COR-L47 (cell line): ENCODE data around the gene KCNQ2.

Experiments used
- DNase-seq: peaks from one replicate; lab custom pipeline; 2025; lab: John Stamatoyannopoulos, UW

The KCNQ2 gene

DNA sequence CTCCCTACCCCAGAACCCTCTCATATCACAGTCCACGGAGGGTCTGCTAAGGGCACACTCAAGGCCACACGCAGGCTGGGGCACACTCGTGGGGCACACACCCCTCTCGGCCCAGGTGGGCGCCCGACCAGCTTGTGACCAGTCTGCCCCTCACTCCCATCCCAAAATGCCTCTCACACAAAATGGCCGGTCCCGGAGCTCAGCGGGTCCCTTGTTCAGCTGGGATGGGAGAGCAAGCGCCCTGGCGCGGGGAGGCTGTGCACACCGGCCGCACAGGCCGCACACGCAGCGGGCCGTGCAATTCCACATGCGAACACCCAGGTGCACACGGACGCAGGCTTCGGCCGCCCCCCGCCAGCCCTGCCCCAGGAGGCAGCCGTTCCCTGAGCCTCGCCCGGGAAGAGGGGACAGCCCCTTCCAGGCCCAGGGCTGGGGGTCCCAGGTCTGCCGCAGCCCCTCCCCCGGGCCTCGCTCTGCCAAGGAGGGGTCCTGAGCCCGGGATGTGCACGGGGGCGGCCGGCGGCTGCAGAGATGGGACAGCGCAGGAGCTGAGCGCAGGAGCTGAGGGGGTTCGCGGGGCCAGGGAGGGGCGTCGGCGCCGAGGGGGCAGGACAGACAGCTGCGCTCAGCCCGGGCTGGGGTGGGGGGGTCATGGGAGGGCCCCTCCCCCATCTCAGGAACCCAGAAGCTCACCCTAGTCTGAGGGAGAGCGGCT, 1.3 kb downstream of the KCNQ2 start:
- no peak for DNase-seq

DNA sequence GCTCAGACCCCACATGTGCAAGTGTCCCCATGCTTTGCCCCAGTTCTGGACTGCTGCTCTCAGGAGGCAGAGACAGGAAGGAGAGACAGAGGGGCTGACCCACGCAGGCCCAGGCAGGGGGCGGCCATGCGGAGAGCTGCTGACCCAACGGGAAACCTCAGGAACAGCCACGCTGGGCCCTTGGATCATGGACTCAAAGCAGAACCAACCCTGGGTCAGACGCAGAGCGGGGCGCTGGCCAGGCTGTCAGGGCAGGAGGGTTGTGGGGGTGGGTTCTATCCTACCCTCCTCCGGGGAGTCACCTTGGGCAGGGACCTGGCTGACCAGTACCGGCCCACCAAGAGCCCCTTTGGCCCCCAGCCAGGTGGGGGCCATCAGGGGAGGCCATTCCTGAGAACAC, 2.0 kb downstream of the KCNQ2 start:
- DNase-seq: no peak

DNA sequence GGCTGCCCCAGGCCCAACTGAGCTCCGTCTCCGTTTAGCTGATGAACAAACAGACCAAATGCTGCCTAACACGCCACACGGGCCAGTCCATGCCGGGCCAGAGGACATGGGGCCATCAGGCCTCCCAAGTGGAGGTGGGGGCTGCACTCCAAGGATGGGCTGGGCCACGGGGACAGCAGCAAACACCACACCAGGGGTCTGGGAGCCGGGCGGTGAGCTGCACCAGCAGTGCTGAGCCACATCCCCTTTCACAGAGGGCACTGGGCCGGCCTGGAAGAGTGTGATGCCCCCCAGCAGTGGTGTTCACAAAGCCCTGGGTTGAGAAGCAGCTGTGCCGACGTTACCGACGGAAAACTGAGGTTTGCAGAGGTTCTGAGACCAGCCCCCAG, 2.7 kb downstream of the KCNQ2 start:
- DNase-seq: no peak

DNA sequence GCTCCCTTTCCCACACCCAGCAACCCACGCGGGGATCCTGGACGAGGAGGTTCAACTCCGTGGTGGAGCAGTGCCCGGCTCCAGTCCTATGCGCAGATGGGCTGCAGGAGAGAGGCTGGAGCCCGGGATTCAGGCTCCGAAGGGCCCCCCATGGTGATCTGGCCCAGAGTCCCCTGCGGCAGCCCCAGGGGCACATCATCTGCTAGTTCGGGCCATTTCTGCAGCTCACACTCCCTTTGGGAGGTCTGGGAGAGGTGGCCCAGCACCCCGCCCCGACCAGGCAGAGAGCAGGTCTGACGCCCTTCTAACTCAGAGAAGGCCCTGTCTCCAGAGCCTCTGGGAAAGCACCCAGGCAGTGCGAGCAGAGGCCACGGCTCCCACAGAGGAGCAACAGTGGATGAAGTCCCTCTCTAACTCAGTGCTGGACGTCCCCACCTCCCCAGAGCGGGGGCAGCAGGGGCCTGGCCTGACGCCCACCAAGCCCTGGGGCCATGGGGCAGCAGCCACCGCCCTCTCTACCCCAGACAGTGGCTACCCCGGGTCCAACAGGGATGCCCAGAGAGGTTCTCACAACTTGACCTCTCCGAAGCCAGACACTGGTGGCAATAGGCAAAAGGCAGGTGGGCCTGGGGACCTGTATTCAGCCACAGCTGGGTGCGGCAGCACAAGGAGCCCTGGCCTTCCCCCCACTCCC, 3.3 kb downstream of the KCNQ2 start:
- DNase-seq: no peak

DNA sequence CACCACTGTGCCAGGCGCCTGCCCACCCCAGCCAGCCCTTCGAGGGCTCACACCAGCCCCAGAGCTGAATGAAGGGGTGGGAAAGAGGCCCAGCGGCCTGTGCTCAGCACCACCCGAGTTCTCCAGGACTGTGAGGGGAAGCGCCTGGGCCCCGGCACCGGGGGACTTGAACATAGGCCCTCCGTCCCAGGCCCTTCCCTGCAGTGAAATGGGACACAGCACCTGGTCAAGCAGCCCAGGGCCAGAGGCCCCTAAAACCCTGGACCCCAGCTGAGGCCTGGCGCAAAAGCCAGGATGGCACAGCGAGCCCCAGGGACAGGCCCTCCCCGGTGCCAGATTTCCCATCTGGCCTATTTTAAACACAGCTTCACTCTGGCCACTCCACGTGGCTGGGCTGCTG, 4.0 kb downstream of the KCNQ2 start:
- no peak for DNase-seq

DNA sequence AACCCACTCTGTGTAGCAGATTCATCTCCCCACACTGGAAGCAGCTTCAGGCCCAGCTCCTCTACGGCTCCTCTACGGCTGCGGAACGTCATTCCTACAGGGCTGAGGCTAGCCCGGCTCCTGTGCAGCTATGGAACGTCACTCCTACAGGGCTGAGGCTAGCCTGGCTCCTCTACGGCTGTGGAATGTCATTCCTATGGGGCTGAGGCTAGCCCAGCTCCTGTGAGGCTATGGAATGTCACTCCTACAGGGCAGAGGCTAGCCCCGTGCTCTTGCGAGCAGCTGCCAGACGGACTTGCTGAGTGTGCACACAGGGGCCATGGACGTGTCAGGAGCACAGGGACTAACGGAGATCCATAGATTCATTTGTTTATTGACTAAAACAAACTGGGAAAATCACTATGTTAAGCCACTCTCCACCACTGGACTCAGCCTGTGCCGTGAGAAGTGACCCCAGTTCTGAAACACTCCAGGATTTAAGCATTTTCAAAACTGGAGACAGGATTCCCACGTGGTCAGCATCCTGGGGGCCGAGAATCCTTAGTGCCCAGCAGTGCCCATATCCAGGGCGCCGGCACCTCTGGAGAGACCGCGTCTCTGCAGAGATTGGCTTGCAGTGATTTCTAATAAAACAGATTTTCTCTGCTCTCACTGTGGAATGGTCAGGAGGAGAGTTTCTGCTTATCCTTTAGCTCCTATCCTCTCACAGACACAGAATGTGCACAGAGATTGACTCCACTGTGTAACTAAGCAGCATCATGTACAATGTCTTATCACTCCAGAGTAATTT, 5.0 kb downstream of the KCNQ2 start:
- DNase-seq: no peak

DNA sequence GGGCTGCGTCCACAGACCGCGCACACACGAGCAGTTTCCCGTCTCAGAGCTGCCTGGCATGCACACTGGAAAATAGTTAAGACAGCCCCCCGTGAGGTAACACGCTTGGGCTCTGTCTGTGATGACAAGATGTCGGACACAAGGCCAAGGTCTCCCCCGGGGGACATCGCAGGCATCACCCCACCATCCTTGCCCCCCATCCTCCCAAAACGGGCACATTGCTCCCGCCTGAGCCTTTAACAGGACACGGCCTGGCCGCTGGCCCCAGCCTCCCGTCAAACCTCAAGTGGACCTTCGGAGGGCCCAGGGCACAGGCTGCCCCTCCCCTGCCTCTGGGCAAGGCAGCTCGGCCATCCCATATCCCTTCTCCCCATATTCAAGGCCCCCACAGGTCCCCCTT, 5.6 kb downstream of the KCNQ2 start:
- DNase-seq: no peak

DNA sequence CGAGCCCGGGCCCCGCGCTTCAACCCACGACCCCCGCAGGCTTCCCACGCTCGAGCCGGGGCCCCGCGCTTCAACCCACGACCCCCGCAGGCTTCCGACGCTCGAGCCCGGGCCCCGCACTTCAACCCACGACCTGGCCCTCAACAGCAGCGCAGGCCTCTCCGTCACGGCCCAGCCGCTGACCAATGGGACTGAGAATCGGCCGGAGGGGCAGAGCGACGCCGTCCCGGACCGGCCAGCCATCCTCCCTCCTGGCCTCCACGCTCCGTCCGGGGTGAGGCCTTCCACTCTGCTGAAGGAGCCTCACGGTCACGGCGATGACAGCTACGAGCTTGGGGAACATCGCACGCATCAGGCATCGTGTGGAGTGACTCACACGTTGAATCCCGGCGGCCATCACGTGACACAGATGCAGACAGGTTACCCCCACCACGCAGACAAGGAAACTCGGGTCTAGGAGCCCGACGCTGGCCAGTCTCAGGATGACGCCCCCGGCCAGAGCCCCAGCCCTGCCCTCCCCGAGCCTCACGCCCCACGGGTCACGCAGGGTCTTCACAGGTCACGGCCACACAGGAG, 6.1 kb downstream of the KCNQ2 start:
- DNase-seq: no peak

DNA sequence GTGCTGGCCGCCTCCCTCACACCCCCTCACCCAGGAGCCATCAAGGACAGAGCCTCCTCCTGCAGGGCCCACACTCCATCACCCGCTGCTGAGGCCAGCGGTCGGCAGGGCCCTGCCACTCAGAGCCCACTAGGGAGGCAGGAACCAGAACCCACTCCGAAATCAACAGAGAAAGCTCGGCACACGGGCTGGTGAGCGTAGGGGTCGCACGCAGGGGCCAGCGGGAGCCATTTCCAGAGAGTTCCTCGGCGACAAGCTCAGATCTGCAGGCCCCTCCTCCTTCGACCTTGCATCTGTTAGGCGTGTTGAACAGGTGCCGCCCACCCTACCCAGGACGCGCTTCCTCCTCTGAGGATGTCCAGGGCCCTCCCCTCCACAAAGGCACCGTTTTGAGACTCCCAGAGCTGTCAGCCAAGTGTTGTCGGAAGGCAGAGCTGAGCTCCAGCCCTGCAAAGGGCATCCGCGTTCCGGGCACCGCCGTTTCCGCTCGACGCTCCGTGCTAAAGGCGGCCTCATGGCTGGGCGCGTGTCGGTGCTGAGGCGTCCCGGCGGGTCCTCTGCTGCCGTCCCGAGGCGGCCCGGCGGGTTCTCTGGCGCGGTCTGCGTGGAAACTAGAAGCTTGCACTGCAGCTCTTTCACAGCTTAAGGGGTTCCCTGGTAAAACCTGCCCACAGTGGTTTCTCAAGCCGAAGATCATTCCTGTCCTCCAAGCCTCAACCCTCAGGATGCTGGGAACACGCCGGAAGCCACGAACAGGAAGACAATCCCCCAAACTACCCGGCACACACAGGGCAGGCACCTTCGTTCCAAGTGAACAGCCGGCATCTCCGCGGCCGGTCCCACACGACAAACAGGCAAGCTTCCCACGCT, 6.8 kb downstream of the KCNQ2 start:
- DNase-seq: no peak

DNA sequence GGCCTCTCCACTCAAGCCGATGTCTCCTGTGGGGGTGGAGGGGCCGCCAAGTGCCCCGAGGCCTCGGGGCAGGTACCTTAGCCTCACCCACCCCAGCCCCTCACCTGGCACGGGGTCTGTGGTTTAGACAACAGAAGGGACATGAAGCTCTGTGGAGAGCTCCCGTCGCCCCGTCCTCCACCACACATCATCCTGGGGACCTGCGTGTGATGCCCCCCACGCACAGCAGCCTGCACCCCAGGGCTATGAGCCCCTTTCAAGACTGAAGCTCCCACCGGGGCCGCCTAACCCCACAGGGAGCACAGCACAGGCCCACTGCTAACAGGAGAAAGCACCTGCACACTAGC, 8.2 kb downstream of the KCNQ2 start:
- DNase-seq: no peak

DNA sequence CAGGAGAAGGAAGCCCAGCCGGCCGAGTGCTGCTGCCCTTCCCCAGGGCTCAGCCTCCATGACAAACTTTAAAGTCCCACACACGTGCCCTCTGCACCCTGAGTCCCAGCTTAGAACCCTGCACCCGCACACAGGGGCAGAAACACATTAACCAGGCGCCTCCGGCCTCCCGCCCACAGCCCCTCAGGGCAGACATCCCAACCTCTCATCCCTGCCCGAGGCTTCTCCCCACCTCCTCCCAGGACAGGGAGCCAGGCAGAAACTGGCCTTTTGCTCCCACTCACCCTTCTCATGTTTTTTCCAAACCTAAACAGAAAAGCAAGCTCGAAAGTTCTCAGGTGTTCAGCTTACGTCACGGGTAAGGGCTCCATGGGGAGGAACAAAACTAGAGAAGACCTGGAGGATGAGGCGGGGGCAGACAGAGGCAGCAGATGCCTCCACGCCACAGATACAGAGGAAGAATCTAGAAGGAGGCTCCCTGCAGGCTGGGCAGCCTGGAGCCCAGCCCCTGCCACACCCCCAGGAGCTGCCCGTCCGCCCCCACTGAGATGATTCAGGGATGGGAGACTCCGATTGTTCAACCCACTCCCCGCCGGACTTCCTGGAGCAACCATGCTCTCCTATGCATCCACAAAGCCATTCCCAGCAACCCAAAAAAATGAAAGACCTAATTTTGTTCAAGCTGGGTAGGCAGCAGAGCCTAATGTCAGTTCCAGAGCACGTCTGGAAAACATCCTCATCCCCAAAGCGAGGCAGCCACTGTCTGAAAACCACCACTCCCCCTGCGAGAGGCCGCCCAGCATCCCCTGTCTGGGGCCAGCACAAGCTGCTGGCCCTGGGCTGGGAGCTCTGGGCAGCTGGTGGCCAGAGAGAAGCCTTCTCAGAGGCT, 8.8 kb downstream of the KCNQ2 start:
- DNase-seq: no peak

DNA sequence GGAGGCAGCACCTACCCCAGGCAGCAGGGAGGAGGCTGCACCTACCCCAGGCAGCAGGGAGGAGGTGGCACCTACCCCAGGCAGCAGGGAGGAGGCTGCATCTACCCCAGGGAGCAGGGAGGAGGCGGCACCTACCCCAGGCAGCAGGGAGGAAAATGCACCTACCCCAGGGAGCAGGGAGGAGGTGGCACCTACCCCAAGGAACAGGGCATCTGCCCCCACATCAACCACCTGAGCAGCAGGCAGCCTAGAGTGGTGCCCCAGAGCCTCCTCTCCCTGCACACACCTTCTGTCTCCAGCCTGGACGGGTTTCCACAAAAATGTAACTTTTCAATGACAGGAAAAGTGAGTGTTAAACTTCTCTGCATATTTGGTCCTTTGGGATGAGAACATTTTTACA, 10.2 kb downstream of the KCNQ2 start:
- DNase-seq: no peak

DNA sequence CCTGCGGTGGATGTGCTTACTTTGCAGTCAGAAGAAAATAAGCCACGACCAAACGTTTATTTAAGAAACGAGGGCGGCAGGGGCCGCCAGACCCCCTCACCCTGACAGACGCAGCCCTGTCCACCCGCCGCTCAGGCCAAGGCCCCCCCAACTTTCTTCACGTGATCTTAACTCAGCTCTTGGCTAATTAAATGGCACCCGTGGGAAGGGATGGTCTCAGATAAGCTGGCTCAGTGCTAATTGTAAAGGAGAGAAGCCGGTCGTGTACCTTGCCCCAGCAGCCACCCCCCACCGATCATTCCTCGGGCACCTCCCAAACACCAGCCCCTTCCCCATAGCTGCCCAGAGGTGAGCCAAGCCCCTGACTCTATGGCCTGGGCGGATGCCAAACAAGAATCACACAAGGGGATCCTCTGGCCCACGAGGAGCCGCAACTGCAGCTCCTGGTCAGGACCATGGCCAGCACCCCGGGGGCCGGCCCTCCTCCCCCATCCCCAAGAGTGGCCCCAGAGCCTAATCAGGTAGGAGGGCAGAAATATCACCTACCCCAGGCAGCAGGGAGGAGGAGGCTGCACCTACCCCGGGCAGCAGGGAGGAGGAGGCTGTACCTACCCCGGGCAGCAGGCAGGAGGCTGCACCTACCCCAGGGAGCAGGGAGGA, 11.2 kb downstream of the KCNQ2 start:
- no peak for DNase-seq

DNA sequence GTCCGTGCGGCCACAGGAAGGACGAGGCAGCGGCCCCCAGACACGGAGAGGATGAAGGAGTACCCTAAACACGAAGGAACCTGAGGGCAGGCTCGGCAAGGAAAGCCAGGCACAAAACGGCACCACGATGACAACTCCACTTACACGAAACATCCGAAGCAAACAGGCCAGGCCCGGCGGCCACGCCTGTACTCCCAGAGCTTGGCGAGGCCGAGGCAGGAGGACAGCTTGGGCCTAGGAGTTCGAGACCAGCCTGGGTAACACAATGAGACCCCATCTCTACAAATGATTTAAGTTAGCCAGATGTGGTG, 13.4 kb downstream of the KCNQ2 start:
- no peak for DNase-seq

DNA sequence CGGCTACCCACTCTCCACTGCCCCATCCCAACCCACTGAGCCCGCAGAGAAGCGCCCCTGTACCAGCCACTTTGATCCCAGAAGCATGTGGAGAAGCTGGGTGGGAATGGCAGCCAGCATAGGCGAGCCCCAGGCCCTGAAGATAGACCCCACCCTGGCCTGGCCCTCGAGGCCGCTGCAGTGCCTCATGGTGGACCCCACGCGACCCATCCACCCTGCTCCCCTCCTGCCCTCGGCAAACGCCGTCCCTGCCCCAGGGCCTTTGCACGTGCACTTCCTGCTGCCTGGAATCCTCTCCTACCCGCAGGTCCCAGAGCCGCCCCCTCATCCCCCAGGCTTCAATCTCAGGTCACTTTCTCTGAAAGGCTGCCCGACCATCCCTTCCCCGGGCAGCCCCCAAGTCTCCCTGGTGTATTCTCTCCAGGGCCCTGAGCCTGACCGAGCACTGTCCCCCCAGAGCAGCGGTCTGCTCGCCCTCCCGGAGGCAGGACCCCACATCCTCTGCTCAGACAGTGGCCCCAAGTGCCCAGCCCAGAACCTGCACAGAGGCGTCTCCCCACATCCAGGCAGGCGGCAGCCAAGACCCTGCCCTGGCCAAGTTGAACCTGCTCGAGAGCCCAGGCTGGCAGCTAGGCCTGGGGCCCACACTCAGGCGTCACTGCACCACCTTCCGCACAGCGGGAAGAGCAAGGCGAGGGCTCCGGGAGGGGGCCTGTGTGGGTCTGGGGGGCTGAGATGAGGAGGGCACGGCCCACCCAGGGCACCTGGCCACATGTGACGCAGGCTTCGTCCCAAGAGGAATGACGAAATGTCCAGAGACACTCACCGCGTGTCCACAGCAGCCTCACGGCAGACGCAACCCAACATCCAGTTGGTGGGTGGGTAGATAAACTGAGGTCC, 14.0 kb downstream of the KCNQ2 start:
- no peak for DNase-seq

DNA sequence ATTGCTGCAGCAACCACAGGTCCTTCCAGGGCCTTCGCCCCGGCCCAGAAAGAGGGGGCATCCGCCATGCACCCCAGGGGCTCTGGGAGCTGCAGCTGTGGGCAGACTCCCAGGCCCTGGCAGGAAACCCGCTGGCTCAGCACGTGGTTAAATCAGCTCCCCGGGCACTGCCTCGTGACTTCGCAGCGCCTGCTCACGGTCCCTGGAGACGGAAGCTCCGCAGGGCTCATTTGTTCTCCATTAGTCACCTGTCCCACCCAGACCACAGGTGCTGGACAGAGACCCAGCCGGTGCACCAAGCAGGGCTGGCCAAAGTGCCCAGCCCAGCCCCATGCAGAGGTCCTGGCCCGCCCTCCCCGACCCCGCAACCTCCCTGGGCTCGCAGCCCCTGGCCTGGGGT, 14.7 kb downstream of the KCNQ2 start:
- peak; percentile 94 for DNase-seq

DNA sequence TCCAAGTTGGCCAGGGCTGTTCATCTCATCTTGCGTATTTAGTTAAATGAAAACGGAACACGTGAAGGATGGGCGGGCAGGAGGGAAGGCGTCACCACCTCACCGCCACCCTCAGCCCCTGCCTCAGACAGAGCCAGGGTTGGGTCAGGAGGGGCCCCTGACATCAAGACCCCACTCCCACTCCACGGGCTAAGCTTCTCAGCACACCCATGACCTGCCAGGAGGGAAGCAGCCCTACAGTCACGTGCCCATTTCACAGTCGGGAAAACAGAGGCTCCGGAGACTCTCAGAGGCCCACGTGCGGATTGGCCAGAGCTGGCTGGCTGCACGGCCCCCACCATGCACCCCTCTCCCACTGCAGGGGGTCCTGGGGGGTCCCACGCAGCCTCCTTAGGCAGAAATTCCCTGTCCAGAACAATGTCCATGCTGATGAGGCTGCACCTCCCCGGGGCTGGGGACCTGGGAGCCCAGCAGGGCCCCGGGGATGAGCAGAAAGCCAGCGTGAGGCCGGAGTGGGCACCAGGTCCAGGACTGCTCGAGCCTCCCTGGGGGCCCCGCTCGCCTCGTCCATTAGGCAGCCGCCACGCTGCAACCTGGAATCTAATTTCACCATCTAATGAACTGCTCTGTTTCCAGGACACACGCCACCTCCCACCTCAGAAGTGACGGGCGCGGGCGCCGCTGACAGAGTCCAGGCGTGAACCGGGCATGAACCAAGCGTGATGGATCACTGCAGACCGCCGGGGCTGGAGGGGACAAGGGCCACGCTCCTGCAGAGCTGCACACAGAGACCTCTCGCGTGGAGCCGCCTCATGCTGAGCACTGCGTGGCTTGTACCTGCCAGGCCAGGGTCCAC, 15.8 kb downstream of the KCNQ2 start:
- DNase-seq: no peak

DNA sequence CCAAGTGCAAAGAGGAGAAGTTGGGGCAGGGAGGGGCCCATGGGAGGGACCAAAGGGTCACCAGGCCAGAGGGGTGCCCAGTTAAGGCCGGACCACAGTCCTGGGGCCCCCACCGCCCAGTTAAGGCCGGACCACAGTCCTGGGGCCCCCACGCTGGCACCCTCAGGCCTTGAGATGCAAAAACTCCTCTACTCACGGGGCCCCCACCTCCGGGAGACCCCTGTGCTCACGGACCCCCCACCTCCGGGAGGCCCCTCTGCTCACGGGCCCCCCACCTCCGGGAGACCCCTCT, 16.9 kb downstream of the KCNQ2 start:
- DNase-seq: no peak
